Pancreas (tissue), 10 donors: ENCODE measurements around the gene FLT1. TPM values are rescaled to one million over a fixed set of nuclear protein-coding genes. Genes with fewer than 3 reads are reported as not detected.

Experiments used
- ATAC-seq, 4 donors: fragments of 200-7000 bp; cut with Tn5 transposase; one replicate each; pipeline versions ENCODE4 v1.8.0 to v1.9.1; 2020; ENCODE audit warnings: mild to moderate bottlenecking in 4 of 4, moderate library complexity in 4 of 4
- DNase-seq, 6 donors: peaks; one replicate each; pipeline ENCODE4 v3.0.0-alpha.2; 2020
- FAIRE-seq: peaks from 2 replicates; lab custom pipeline; 2012; peaks lifted over from hg19 to GRCh38; lab: Jason Lieb, UNC
- H3K27ac ChIP-seq, 4 donors: fragments of 200-600 bp; sonication (generic); 1 replicate in 3 of 4; 2 replicates in 1 of 4; pipeline versions ENCODE4 v1.5.0 to v1.8.0; 2020
- H3K27me3 ChIP-seq, 4 donors: fragments of 200-600 bp; one replicate each; pipeline ENCODE4 v1.8.0; 2021
- H3K36me3 ChIP-seq, 3 donors: fragments of 200-600 bp; sonication (generic) in 1 of 3; one replicate each; pipeline versions ENCODE4 v1.5.0 to v1.8.0; 2020 to 2021
- H3K4me1 ChIP-seq, 3 donors: fragments of 200-600 bp; one replicate each; pipeline ENCODE4 v1.8.0; 2021
- H3K4me3 ChIP-seq, 4 donors: fragments of 200-600 bp; sonication (generic) in 2 of 4; one replicate each; pipeline versions ENCODE4 v1.5.0 to v1.8.0; 2020 to 2021
- H3K9me3 ChIP-seq, 4 donors: fragments of 200-600 bp; one replicate each; pipeline ENCODE4 v1.8.0; 2021
- WGBS, 2 donors: extraction: QIAGEN DNeasy Blood & Tissue Kit; methylation state at CpG; one replicate each; pipeline ENCODE4 v1.1.7; 2013; 5-methylcytosine and 5-hydroxymethylcytosine counted together
- intact Hi-C, 3 donors: fragments of 100-400 bp; cut with DNase I; formaldehyde crosslinking; loops; one replicate each; pipeline versions ENCODE4 v1.11.1 to v1.14.2; 2022
- polyA plus RNA-seq, 2 donors: library from polyadenylated mRNA; stranded (reverse); fragments of 200-250 nt; gene quantifications; one replicate each; pipeline ENCODE4 v1.2.3, GENCODE V29; 2013
- total RNA-seq, 6 donors: library from RNA; stranded (reverse); fragmentation: NEBNext Ultra II Directional in 4 of 6; extraction: Animal tissue kit (Norgen Biotek cat#: 25700) in 4 of 6; gene quantifications; one replicate each; pipeline versions ENCODE4 v1.2.1 to v1.2.4, GENCODE V29; 2021 to 2023
- TF ChIP-seq, protein P1 (sequence below), 4 donors: fragments of 200-600 bp; sonication (generic) in 3 of 4; IDR thresholded peaks; one replicate each; pipeline versions ENCODE4 v1.5.0 to v1.8.0; 2021; ENCODE audit warnings: antibody characterized with exemption in 4 of 4
- donor health status: healthy with polysubstance abuse.
- donor health status: DM: no; HTN: no; CAD: no; lungs with moderate emphysema.
- donor health status: DM: no; HTN: no; CAD: no.
- donor health status: control.
- donor health status: control.
- donor health status: Bipolar disorder and iron deficiency.
- donor health status: DM: yes; HTN: yes; CAD: no.
- donor health status: DM: no; HTN: no; CAD: no.
- donor health status: DM: no; HTN: no; CAD: no.
- donor health status: DM: yes; HTN: yes; CAD: no.

The FLT1 gene
- total and polyA plus RNA-seq, 8 donors: 1.1 to 12.7 (median 8.1) TPM

DNA sequence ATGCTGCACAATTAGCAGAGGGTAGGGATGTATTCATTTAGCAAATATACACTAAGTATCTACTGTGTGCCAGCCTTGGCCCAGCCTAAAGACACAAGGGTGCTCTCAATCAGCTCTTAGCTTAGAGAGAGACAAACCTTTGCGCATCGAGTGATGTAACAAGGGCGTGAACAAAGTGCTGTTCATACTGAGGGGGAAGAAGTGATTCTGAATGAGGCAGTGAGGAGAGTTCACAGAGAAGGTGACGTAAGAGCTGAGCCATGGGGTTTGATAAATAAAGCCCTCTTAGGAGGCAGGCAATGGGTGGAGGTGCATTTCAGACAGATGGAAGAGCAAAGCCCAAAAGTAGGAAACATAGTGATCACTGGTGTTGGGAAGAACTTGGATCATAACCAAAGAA, 68.5 kb downstream of the FLT1 start:
- peaks cover 0 to 5% (median 0%) of the 10 kb centered on the region in 4 donors for H3K27me3 ChIP-seq
- no peak overlapping the region for H3K27ac ChIP-seq
- ATAC-seq: no peak
- DNase-seq: no peak
- no peaks in the 10 kb centered on the region for H3K9me3 ChIP-seq
- WGBS, 2 donors: 84 to 98% methylated on average over 4 of the region's 4 CpGs
- H3K4me3 ChIP-seq: no peak overlapping the region
- H3K36me3 ChIP-seq: no peaks in the 10 kb centered on the region
- intact Hi-C loops: no loop called here
- TF ChIP-seq, protein P1, sequence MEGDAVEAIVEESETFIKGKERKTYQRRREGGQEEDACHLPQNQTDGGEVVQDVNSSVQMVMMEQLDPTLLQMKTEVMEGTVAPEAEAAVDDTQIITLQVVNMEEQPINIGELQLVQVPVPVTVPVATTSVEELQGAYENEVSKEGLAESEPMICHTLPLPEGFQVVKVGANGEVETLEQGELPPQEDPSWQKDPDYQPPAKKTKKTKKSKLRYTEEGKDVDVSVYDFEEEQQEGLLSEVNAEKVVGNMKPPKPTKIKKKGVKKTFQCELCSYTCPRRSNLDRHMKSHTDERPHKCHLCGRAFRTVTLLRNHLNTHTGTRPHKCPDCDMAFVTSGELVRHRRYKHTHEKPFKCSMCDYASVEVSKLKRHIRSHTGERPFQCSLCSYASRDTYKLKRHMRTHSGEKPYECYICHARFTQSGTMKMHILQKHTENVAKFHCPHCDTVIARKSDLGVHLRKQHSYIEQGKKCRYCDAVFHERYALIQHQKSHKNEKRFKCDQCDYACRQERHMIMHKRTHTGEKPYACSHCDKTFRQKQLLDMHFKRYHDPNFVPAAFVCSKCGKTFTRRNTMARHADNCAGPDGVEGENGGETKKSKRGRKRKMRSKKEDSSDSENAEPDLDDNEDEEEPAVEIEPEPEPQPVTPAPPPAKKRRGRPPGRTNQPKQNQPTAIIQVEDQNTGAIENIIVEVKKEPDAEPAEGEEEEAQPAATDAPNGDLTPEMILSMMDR (IDR thresholded peaks at IDR 0.05): no peak
- no peaks in the 10 kb centered on the region for H3K4me1 ChIP-seq
- no peak for FAIRE-seq

DNA sequence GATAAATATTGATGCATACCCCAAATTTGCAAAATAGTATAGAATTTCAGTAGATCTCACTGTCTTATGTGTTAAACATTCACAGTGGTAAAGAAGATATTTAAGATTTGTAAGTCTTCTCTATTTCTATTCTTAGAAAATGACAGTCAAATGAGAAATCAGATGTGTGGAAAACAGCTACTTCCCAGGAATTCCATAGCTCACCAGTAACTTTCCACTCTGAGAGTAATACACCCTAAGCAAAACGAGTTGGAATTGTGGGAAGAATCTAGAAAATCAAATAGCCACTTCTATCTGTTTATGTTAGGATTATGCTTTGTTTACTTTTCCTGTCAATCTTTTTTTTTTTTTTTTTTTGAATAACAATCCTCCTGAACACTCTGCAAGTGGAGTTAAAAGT, 69.1 kb downstream of the FLT1 start:
- FAIRE-seq: no peak

DNA sequence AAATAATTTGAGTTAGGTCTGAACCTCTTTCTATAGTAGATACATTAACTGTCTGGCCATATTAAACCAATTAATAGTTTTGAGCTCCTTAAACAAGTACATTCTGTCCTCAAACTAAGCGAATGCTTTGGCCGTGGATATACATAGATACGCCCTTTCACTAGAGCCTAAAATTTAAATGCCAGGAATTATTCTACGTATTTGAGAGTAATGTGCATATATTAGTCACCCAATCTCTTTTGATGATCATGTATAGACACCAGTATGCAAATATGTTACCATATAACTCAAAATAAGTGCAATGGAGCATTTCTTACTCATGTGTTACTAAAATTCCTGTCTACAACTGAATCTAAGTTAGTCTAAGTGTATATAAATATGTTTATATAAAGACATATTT, 70.4 kb downstream of the FLT1 start:
- TF ChIP-seq, protein P1 (IDR thresholded peaks at IDR 0.05): no peak
- no peaks in the 10 kb centered on the region for H3K9me3 ChIP-seq

More for the DNA sequence above, 69.1 kb downstream of the FLT1 start:
- no peak for DNase-seq
- TF ChIP-seq, protein P1 (IDR thresholded peaks at IDR 0.05): no peak
- Histone ChIP-seq H3K4me3 (no peak overlapping the region), H3K9me3 (no peaks in the 10 kb centered on the region), H3K27ac (no peak overlapping the region), H3K36me3 (no peaks in the 10 kb centered on the region), H3K4me1 (no peaks in the 10 kb centered on the region), H3K27me3 (peaks cover 0 to 5% (median 0%) of the 10 kb centered on the region in 4 donors)
- intact Hi-C loops: no loop called here
- no peak for ATAC-seq
- WGBS, 2 donors: 4 to 6% methylated on average over 1 of the region's 1 CpG

DNA sequence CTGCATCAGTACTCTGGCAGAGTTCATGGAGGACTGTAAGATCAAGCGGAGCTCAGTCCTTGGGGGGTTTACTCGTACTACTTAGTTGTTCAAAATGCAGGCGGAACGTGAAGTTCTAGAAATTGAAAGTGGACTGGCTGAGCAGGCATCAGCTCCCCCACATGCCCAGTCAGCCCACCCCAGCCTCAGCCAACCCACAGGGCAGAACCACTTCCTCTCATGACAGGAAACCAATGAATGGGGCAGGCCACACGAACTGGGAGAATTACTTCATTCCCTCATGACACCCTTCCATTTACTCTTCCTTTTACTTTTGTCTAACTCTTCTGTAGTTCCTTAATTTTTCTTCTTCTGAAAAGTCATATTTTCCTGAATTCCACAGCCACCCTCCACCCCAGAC, 71.9 kb downstream of the FLT1 start:
- peak in 1 of 6 donors; percentile 45 for DNase-seq
- 62 to 70% methylated on average over 5 of the region's 5 CpGs for WGBS, 2 donors
- intact Hi-C loops: no loop called here
- peak in 2 of 4 donors; percentile 73 to 77 for ATAC-seq
- no peak for FAIRE-seq
- H3K4me3 ChIP-seq: no peak overlapping the region
- no peaks in the 10 kb centered on the region for H3K9me3 ChIP-seq
- H3K36me3 ChIP-seq: no peaks in the 10 kb centered on the region
- no peak overlapping the region for H3K27ac ChIP-seq
- TF ChIP-seq, protein P1 (IDR thresholded peaks at IDR 0.05): no peak
- peaks cover 0 to 5% (median 0%) of the 10 kb centered on the region in 4 donors for H3K27me3 ChIP-seq
- no peaks in the 10 kb centered on the region for H3K4me1 ChIP-seq

More for the DNA sequence above, 70.4 kb downstream of the FLT1 start:
- FAIRE-seq: no peak
- H3K36me3 ChIP-seq: no peaks in the 10 kb centered on the region
- no peak for ATAC-seq
- no peaks in the 10 kb centered on the region for H3K4me1 ChIP-seq
- intact Hi-C loops: no loop called here
- WGBS, 2 donors: 84 to 93% methylated on average over 4 of the region's 4 CpGs
- no peak overlapping the region for H3K4me3 ChIP-seq
- H3K27me3 ChIP-seq: peaks cover 0 to 5% (median 0%) of the 10 kb centered on the region in 4 donors
- no peak for DNase-seq
- H3K27ac ChIP-seq: no peak overlapping the region

DNA sequence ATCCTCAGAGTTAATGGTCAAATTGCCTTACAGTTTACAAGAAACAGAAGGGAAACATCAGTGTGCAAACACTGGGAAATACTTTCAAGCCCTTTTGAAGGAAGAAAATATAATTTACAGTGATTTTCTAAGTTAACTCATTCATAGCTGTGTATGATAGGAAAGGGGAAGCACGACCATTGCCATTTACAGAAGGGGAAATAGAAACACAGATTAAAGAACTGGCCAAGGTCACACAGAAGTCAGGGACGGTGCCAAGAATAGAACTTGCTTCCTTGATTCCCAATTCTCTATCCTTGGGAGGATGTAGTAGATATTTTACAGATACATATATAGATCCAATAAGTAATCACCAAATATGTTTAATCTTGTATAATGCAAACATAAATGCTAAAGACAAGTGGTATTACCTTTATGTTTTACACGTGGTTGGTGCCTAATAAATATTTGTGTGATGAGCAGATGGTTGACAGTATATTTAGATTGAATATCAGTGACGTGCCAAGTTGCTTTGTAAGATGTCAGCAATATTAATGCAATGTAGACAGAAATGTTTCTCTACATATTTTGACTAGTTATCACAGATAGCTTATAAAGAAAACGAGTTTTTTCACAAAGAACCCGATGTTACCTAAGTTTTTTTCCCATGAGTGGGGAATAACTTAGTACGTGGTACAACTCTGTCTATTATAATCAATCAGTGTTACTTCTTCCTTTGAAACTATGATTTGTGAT, 73.1 kb downstream of the FLT1 start:
- DNase-seq (no peak), ATAC-seq (no peak), FAIRE-seq (no peak)
- WGBS, 2 donors: 29 to 42% methylated on average over 7 of the region's 7 CpGs
- intact Hi-C loops: no loop called here
- no peaks in the 10 kb centered on the region for H3K36me3 ChIP-seq
- TF ChIP-seq, protein P1 (IDR thresholded peaks at IDR 0.05): no peak
- H3K27me3 ChIP-seq: no peaks in the 10 kb centered on the region
- no peaks in the 10 kb centered on the region for H3K9me3 ChIP-seq
- no peak overlapping the region for H3K27ac ChIP-seq
- H3K4me1 ChIP-seq: no peaks in the 10 kb centered on the region
- no peak overlapping the region for H3K4me3 ChIP-seq
